ENCODE results near the gene SLC26A11. TPM values are rescaled to one million over a fixed set of nuclear protein-coding genes. Genes with fewer than 3 reads are reported as not detected.

The SLC26A11 gene
- total RNA-seq, 1 donor from 2014 or later, result 9.1 TPM

- no peak for DNase-seq (ENCODE audit: low spot score)
These were observed 2.4 kb upstream of the SLC26A11 start for GRCh38 chr17:80217703-80218362.

GRCh38 chr17:80218391-80218790 is 1.8 kb upstream of the SLC26A11 start:
- no peak for DNase-seq (ENCODE audit: low spot score)

GRCh38 chr17:80219013-80219762 is 1.0 kb upstream of the SLC26A11 start:
- DNase-seq (ENCODE audit: low spot score), result peak; percentile 67

- DNase-seq (ENCODE audit: low spot score), result no peak
These were observed 519 bp upstream of the SLC26A11 start for GRCh38 chr17:80219763-80220053.

GRCh38 chr17:80220736-80221215 is 549 bp downstream of the SLC26A11 start:
- DNase-seq (ENCODE audit: low spot score), result peak; percentile 20

GRCh38 chr17:80221351-80222105 is 1.3 kb downstream of the SLC26A11 start:
- no peak for DNase-seq (ENCODE audit: low spot score)

- no peak for DNase-seq (ENCODE audit: low spot score)
These were observed 2.3 kb downstream of the SLC26A11 start for GRCh38 chr17:80222376-80223141.

- no peak for DNase-seq (ENCODE audit: low spot score)
These were observed 3.1 kb downstream of the SLC26A11 start for GRCh38 chr17:80223142-80223815.

- no peak for DNase-seq (ENCODE audit: low spot score)
These were observed 3.7 kb downstream of the SLC26A11 start for GRCh38 chr17:80223838-80224497.

- DNase-seq (ENCODE audit: low spot score), result no peak
These were observed 4.5 kb downstream of the SLC26A11 start for GRCh38 chr17:80224683-80225082.

- no peak for DNase-seq (ENCODE audit: low spot score)
These were observed 5.0 kb downstream of the SLC26A11 start for GRCh38 chr17:80225230-80225629.

GRCh38 chr17:80227156-80227555 is 6.9 kb downstream of the SLC26A11 start:
- DNase-seq (ENCODE audit: low spot score), result no peak

GRCh38 chr17:80227666-80228065 is 7.4 kb downstream of the SLC26A11 start:
- DNase-seq (ENCODE audit: low spot score), result no peak

- DNase-seq (ENCODE audit: low spot score), result no peak
These were observed 8.2 kb downstream of the SLC26A11 start for GRCh38 chr17:80228477-80228876.

GRCh38 chr17:80229011-80229410 is 8.8 kb downstream of the SLC26A11 start:
- DNase-seq (ENCODE audit: low spot score), result no peak

GRCh38 chr17:80232438-80232837 is 12.2 kb downstream of the SLC26A11 start:
- DNase-seq (ENCODE audit: low spot score), result no peak

GRCh38 chr17:80233202-80233601 is 13.0 kb downstream of the SLC26A11 start:
- DNase-seq (ENCODE audit: low spot score), result no peak

GRCh38 chr17:80236911-80237310 is 16.7 kb downstream of the SLC26A11 start:
- no peak for DNase-seq (ENCODE audit: low spot score)

- DNase-seq (ENCODE audit: low spot score), result no peak
These were observed 17.2 kb downstream of the SLC26A11 start for GRCh38 chr17:80237386-80237785.

GRCh38 chr17:80242505-80242904 is 22.3 kb downstream of the SLC26A11 start:
- DNase-seq (ENCODE audit: low spot score), result no peak
